NCI-H187 (cell line): Measurements from ENCODE around the gene SLC6A7.

ENCODE experiments used
- DNase-seq, 2 experiments: peaks; one replicate each; lab custom pipeline; 2025; lab: John Stamatoyannopoulos, UW

The SLC6A7 gene

GRCh38 chr5:150156027-150156368 lies 33.9 kb upstream of the SLC6A7 start:
- no peak for DNase-seq

- DNase-seq = no peak
Measured at GRCh38 chr5:150156540-150156939, 33.3 kb upstream of the SLC6A7 start.

DNA sequence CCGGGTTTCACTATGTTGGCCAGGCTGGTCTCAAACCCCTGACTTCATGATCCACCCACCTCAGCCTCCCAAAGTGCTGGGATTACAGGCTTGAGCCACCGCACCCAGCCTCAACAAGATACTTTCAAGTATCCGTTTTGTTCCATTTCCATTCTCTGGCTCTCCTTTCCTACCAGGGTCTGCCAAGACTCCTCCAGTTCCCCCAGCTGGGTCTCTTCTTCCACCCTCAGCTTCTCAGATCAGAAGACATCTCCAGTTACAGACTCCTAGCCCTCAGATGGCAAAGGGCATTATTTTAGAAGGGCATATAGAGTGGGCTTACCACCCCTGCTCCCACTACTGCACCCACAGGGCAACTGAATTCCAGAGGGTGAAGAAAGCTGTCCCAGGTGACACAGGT lies 32.7 kb upstream of the SLC6A7 start:
- DNase-seq = no peak

GRCh38 chr5:150158170-150158949 lies 31.5 kb upstream of the SLC6A7 start:
- no peak for DNase-seq

DNA sequence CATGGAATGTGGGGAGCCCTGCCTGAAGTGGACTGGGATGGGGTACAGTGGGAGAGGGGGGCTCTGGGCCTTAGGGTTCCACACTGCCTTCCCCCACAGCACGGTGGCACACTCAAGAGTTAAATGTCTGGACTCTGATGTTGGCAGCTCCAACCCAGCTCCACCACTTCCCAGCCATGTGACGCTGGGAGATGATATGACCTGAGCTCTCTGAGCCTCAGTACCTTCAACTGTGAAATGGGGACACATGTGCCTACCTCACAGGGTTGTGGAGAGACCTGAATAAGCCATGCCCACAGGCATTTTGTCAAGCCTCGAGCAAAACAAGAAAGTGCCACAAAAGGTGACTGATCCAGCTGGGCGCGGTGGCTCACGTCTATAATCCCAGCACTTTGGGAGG lies 30.8 kb upstream of the SLC6A7 start:
- DNase-seq = no peak

DNA sequence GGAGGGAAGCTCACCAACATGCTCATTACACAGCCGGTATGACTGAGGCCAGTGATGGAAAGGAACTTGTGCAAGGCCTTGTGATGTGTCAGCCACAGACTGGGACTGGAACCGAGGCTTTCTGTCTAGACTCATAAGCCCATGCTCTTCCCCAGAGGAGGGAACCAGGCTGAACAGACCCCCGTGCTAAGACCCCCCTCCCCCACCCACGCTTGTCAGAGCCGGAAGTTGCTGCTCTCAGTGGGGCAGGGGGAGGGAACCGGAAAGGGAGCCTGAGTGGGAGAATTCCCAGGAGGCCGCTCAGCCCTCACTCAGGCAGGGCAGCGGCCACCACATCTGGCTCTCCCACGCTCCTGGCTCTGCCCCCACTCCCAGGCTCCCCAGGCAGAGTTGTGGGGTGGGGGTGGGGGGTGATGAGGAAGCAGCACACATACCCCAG lies 30.1 kb upstream of the SLC6A7 start:
- no peak for DNase-seq

- DNase-seq = no peak
Measured at GRCh38 chr5:150160448-150161081, 29.3 kb upstream of the SLC6A7 start.

- peak; percentile 30 to 47 for DNase-seq
Measured at GRCh38 chr5:150161242-150162141, 28.4 kb upstream of the SLC6A7 start.

DNA sequence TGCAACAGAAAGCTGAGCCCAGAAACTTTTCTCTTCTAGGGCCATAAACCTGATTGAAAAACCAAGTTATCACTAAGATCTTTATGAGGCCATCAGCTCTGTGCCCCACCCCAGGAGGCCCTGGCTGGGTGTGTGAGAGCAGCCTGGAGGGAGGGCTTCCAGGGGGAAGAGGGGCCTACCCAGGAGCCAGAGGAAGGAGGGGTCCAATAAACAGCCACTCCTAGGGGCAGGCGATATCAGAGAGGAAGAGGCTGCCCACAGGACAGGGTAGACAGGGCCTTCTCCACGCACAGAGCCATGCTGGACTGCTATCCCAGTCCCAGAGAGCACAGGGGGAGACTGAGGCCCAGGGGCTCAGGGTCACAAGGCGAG lies 27.7 kb upstream of the SLC6A7 start:
- DNase-seq = no peak

- no peak for DNase-seq
Measured at GRCh38 chr5:150163035-150163434, 26.8 kb upstream of the SLC6A7 start.

DNA sequence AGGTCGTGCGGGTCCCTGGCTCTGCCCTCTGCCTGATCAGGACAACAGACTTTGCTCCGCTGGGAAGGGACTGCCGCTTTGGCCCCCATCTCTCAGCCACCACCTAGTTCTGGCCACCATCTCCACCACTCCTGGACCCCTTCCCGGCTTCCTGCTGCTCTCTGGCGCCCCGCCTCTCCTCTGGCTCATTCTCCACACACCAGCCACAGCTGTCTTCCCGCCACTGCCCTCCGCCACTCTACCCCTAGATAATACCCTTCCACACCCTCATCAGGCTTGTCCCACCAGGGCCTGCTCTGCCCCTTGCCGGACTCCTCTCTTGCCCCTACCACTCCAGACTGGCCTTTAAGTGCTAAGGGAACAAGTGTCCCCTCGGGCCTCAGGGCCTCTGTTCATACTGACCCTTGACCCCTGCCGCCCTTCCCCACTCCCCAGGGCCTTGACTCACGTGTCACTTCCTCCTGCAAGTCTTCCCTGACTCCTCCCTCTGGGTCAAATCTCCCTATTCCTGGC lies 26.3 kb upstream of the SLC6A7 start:
- no peak for DNase-seq

GRCh38 chr5:150164211-150164980 lies 25.5 kb upstream of the SLC6A7 start:
- no peak for DNase-seq

DNA sequence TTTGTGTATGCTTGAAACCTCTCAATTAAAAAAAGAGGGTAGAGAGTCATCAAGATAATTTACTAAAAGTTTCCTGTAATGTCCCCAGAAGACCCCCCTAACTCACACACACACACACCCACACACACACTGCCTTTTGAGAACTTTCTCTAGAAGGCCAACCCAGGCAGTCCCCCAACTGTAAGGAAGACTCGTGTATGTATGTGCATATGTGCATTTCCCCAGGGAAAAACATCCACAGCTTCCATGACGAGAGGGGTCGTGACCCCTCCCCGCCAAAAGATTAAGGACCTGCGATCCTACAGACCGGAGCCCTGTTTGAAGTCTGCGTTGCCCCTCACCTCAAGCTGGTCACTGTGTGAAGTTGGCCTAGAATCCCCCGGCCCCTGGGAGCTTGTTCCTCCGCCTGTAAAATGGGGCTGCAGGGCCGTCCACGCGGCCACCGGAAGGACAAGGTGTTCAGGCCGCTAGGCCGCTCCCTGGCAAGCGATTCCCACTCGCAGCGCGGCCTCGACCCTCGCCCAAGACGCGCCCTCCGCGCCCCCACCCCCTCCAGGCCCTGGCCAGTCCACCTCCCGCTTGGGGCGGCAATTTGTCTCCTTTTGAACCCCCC lies 23.7 kb upstream of the SLC6A7 start:
- DNase-seq = no peak

- no peak for DNase-seq
Measured at GRCh38 chr5:150166650-150167511, 23.0 kb upstream of the SLC6A7 start, which contains the start of gene CDX1. CDX1 (plus strand) TSS chr5:150166778; CDS start chr5:150166877, 99 bp downstream.

- DNase-seq = no peak
Measured at GRCh38 chr5:150167512-150167850, 22.4 kb upstream of the SLC6A7 start.

- DNase-seq = no peak
Measured at GRCh38 chr5:150167908-150168307, 22.0 kb upstream of the SLC6A7 start.

DNA sequence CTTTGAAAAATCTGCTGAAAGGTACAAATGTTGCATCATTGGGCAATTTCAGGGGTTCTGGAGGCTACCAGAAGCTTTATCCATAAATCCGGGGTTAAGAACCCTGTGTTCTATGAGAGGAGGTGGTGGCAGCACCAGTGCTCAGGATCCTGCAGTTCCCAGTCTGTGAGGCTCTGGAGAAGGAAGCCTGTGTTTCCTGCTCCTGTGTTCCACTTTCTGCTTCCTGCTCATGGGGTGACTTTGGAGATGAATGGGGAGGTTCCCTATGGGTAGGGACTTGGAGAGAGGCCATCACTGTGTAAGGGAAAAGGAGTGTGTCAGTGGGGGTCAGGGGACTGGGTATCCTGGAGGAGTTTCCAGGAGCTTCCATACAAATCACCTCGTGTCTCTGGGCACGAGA lies 21.0 kb upstream of the SLC6A7 start:
- no peak for DNase-seq

DNA sequence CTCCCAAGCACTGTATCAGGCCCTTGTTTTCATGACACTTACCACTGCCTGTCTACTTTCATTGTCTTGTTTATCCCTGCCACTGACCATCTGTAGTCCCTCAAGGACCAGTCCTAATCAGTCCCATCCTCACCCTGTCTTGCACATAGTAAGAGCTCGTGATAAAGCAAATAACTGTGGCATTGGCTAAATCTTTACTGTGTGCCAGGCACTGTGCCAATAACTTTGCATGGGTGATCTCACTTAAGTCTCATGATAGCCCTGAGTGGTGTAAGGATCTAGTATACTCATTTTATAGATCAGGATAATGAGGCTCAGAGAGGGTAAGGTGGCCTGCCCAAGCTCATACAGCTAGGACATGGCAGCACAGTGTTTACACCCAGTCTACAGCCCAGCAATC lies 17.7 kb upstream of the SLC6A7 start:
- no peak for DNase-seq

DNA sequence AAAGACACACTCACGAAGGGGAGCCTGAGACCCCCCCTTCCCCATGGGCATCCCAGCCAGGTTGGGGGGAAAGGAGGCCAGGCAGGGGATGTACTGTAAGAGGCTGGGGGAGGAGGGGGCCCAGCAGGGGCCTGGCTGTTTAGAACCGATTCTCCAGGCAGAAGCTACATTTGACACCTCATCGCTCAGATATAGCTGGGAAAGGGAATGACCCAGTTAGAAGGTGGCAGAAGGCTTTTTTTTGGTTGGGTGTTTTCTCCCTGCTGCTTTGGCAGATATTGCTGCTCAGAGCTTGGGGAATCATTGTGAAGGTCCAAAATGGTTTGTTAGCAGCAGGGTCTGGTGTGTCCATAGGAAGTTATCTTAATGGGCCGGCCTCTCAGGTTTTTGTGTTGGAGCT lies 17.3 kb upstream of the SLC6A7 start:
- DNase-seq = no peak

- no peak for DNase-seq
Measured at GRCh38 chr5:150173161-150173560, 16.7 kb upstream of the SLC6A7 start.
